Globus pallidus (tissue), 1 donor: ENCODE results near the gene MRPL50.
"Not testable (repeated sequence)": the region's sequence is repeated elsewhere in the genome, so short reads cannot be mapped to it uniquely, and the experiment has no call there.

Source experiments
- DNase-seq: peaks from one replicate; pipeline ENCODE4 v3.0.0-alpha.2; 2015; ENCODE audit warnings: low spot score

The MRPL50 gene

DNA sequence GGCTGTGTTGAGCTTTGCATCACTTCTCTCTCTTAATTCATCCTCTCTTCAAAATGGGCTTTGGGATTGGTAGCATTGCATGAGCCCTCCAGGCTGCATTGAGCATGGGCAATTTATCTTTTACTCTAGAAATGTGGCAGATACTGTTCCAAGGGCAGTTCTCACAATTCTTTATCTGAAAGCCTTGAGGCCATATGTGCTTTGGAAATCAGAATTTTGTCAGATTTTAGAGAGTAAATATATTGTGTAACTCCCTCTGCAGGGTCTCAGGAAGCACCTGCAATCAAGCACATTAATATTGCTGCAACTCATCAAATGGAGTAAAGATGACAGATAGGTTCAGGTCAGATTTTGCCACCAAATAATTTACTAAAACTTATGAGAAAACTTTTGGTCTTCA is 19.6 kb upstream of the MRPL50 start:
- no peak for DNase-seq

DNA sequence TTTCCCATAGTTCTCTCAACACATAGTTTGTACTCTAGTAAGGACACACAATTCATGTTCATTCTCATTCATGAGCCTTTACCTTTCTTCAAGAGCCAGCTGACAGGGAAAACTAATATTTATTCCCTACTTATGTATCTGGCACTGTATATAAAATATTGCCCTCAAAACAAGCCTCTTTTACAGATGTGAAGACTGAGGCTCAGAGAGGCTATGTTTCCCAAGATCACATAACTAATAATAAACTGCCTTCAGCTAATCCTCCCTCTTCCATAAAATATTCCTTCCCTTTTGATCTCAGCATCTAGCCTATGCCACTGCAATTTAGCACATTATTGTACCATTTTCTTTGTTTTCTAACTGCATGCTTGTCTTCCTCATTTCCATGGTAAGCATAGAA is 19.0 kb upstream of the MRPL50 start:
- no peak for DNase-seq

DNA sequence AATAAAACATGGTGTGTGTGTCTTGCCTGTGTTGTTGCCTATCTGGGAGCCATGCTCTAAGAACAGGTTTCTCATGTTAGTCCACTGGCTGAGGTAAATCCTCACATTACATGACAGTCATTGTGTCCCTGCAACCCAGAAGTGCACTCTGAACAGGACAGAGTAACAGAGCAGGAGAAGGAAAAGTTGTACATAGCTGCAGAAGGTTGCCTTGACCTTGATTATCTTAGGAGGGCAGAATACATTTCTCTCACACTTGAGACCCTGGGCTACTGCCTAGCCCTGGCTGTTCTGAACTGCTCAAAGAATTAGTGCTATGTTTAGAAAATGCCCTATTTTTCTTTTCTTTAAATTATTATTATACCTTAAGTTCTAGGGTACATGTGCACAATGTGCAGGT is 17.2 kb upstream of the MRPL50 start:
- no peak for DNase-seq

DNA sequence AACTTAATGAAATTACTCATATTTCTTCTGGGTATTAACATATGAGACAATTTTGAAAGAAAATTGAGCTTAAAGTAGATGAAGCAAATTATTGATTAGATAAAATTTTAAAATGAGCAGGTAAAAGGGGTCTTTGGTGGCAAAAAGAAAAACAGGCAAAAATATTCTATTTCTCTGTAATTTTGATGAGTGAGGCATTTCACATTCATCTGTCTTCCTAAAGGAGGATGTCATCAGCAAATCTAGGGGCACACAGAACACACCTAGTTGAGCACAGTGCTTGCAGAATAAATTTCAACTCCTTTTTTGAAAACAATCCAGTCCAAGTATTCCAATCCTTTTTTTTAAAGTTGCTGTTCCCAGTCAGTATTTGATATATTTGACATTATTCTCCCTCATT is 16.4 kb upstream of the MRPL50 start:
- DNase-seq = no peak

DNA sequence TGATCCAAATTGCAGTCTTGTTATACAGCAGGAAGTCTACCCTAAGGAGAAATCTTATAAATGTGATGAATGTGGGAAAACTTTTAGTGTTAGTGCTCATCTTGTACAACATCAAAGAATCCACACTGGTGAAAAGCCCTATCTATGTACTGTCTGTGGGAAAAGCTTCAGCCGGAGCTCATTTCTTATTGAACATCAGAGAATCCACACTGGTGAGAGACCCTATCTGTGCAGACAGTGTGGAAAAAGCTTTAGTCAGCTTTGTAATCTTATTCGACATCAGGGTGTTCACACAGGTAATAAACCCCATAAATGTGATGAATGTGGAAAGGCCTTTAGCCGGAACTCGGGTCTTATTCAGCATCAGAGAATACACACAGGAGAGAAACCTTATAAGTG is 10.7 kb upstream of the MRPL50 start:
- DNase-seq = no peak

DNA sequence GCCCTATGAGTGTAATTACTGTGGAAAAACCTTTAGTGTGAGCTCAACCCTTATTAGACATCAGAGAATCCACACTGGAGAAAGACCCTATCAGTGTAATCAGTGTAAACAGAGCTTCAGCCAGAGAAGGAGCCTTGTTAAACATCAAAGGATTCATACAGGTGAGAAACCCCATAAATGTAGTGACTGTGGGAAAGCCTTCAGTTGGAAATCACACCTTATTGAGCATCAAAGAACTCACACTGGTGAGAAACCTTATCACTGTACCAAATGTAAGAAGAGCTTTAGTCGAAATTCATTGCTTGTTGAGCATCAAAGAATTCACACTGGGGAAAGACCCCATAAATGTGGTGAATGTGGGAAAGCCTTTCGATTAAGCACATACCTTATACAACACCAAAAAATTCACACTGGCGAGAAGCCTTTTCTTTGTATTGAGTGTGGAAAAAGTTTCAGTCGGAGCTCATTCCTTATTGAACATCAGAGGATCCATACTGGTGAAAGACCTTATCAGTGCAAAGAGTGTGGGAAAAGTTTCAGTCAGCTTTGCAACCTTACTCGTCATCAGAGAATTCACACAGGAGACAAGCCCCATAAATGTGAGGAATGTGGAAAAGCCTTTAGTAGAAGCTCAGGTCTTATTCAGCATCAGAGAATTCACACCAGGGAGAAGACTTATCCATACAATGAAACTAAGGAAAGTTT is 10.1 kb upstream of the MRPL50 start:
- no peak for DNase-seq

DNA sequence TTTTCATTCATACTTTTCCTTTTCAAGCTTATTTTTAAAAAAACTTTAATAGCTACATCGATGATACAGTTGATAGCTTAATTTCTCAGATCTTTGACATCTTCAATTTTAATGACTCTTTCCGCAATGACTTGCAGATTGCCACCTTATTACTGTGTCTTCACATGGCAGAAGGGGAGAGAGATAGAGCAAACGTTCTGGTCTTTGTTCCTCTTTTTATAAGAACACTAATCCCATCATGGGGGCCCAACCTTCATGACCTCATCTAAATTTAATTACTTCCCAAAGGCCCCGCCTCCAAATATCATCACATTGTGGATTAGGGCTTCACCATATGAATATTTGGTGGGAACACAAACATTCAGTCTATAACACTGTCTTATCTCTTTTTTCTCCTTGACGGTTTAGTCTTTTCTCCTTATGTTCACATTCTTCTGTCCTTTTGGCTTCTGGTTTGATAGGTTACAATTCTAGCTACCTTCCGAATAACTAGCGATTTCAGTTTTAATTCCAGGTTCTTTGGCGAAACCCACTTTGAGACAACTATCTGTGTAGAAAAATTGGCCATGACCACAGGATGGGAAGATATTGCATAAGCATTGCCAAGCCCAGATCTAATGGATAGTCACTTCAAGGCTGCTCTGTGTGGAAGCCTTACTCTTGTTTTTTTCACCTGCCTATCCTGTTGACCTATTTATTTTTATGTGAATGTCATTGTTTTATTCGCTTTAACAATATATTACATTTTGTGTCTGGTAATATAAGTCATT is 5.3 kb upstream of the MRPL50 start:
- no peak for DNase-seq

DNA sequence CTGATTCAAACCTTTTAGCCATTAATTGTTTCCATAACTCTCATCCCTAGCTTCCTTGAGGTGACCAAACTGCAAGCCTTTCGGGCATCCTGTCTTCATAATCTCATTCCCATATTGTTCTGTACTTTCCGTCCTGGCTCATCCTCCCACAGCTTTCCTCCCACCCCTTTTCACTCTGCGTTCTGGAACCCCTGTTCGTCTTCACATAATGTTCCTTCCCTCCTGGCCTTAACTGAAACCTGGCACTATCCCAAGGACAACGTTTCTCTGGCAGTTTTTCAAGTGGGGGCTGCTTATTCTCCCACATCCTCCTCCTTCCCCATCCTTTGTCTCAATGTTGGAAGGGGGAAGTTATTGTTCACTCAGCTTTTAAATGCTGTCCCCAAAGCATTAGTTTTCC is 1.7 kb upstream of the MRPL50 start:
- no peak for DNase-seq

DNA sequence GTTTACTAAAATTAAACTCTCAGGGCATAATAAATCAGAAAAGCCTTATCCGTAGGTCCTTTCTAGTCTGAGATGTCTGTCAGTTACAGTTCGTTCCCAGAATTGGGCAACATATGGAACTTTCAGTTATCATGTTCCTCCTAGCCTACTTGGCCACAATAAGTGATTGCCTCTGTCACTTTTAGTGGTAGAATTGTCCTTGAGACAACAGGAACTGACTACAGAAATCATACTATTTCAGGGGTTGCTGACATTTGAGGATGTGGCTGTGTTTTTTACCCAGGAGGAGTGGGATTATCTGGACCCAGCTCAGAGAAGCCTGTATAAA is 1.2 kb upstream of the MRPL50 start:
- no peak for DNase-seq

DNA sequence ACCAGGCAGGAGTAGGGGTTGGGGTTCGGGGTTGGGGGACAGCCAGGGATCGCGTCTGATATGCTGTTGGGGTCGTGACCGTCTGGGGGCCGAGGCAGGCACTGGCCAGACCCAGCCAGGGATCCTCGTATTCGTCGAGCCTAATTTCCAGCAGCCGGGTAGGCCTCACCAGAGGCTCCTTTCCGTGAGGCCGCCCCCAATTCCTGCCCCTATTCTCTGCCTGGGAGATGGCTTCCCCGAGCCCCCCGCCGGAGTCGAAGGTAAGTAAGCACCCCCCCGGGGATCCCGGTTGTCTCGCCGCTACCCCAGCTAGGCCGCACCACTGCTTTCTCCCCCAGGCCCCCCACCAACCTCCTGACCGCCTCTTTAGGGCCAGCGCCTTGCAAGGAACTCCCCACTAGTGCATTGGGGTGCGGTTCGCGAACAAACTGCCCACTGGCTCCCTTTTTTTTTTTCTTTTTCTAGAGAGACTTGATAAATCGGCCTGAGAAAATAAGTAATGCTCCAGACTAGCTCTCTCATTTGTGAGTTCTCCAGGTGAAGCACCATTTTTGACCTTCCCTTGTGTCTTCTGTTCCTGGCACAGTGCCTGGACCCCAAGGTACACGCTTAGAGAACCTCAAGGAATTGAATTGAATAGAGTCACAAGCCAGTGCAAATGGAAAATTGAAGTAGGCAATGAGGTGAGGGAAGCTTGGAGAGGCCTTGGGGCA is 668 bp upstream of the MRPL50 start:
- no peak for DNase-seq

DNA sequence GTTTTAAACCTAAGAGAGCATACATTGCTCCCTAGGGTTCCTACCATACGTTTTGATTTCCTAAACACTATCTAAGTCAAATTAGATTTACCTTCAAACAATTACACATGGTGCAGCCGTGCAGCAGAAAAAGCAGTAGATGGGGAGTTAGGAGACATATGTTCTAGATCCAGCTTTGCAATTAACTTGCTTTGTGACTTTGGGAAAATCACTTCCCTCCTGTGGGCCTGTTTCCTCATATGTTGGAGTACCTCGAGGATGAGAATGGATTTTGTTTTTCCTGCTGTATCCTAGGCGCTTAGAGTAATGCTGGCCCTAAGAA is 711 bp downstream of the MRPL50 start:
- no peak for DNase-seq

DNA sequence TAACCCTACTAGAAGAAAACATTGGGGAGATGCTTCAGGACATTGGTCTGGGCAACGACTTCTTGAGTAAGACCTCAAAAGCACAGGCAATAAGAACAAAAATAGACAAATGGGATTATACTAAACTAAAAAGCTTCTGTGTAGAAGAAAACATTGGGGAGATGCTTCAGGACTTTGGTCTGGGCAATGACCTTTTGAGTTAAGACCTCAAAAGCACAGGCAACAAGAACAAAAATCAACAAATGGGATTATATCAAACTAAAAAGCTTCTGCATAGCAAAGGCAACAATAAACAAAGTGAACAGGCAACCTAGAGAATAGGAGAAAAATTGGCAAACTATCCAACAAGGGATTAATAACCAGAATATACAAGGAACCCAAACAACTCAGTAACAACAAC is 3.7 kb downstream of the MRPL50 start:
- no peak for DNase-seq

DNA sequence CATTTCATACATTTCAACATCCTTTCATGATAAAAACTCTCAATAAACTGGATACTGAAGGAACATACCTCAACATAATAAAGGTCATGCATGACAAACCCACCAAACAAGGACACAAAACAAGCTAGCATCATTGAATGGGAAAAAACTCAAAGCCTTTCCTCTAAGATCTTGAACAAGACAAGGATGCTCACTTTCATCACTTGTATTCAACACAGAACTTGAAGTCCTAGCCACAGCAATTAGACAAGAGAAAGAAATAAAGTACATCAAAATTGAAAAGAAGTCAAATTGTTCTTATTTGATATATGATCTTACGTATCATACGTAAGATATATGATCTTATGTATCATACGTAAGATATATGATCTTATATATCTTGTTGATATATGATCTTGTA is 5.3 kb downstream of the MRPL50 start:
- no peak for DNase-seq

DNA sequence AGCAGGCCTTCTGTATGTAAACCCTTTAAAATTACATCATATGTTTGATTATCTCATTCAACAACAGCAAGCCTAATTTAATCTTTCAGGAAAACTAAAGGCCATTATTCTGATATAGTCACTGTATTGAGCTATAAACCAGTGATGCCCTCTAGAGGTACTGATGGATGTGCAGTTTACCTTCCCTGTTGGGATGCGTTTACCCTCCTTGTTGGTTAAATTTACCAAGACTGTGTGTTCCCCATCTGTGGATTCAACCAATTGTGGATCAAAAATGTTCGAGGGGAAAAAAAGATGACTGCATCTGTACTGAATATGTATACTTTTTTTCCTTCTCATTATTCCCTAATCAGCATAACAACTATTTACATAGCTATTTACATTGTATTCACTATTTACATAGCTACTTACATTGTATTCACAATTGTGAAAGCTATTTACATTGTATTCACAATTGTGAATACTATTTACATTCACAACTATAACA is 9.9 kb downstream of the MRPL50 start:
- DNase-seq = peak; percentile 48

DNA sequence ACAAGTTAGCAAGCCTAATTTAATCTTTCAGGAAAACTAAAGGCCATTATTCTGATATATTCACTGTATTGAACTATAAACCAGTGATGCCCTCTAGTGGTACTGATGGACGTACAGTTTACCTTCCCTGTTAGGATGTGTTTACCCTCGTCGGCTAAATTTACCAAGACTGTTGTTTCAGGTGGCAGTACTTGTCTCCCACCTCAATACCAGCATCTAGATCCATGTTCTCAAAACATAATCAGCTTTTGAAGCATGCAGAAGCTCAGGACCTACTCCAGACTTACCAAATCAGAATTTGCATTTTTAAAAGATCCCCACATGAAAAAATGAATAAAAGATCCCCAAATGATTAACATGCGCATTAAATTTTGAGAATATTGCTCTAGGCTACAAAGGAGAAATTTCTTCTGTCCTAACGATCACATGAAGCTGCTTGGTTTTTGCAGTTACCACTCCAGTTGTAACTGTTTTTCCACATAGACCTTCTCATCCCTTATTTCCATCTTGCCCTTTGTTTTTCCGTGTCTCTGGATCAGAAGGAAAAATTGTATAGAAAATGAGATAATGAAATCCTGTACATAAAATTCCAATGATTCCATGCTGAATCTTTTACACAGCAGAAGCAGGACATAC is 10.4 kb downstream of the MRPL50 start:
- DNase-seq = peak; percentile 73

DNA sequence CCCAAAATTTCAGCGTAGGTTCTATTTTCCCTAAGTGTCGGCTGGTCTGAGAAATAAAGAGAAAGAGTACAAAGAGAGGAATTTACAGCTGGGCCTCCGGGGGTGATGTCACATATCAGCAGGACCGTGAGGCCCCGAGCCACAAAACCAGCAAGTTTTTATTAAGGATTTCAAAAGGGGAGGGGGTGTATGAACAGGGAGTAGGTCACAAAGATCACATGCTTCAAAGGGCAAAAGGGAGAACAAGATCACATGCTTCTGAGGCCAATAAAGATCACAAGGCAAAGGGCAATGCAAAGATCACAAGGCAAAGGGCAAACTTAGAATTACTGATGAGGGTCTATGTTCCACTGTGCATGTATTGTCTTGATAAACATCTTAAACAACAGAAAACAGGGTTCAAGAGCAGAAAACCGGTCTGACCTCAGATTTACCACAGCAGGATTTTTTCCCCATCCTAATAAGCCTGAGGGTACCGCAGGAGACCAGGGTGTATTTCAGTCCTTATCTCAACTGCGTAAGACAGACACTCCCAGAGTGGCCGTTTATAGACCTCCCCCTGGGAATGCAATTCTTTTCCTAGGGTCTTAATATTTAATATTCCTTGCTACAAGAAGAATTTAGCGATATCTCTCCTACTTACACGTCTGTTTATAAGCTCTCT is 13.4 kb downstream of the MRPL50 start, which contains the start of gene BAAT:
Gene BAAT (minus strand): TSS at position 134 of the 664 bp plus-strand sequence. CDS start 13,602 bp downstream, outside the sequence.
- DNase-seq = not testable (repeated sequence)

DNA sequence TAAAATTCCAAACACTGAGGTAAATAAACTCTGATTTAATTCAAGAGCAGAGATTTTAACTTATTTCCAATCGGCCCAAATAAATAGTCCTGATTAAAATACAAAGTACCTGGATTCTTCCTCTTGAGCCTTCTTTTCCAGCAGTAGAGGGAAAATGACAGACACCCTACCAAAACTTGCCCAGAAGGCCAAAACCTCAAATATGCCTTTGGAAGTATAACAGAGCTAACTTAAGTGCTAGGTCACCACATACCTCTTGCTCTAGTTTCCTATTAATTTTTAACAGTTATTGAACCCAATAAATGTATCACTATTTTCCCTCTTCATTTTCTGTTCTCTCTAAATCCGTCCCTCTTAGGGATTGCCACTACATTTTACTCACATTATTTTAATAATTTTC is 15.1 kb downstream of the MRPL50 start:
- no peak for DNase-seq

DNA sequence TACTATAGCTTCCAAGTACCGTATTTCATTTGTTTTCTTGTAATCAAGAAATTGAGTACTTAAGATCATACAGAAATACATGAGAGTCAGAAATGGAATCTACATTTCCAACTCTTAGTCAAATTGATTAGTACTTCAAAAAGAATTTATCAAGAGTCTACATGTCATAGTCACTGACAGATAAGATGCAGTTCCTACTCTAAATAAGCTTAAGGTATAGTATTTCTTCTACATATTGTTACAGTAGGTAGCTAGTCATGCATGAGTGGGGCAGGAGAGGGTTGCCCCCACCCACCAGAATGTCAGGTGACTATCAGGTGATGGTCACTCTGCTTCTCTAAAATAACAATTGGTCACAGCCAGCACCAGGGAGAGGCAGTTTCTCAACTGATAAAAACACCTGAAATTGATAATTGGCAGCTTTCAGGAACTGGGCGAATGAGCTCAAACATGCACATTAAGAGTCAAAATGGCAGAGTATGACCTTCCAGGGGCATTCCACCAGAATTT is 16.5 kb downstream of the MRPL50 start:
- DNase-seq = no peak

DNA sequence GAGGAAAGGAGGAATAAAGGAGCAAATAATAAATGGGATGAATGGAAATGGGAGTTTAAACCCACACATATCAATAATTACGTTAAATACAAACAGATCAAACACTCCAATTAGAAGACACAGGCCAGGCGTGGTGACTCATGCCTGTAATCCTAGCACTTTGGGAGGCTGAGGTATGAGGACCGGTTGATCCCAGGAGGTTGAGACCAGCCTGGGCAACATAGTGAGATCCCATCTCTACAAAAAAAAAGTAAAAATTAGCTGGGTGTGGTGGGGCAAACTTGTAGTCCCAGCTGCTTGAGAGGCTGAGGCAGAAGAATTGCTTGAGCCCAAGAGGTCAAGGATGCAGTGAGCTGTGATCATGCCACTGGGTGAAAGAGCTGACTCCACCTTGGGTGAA is 17.3 kb downstream of the MRPL50 start:
- no peak for DNase-seq

DNA sequence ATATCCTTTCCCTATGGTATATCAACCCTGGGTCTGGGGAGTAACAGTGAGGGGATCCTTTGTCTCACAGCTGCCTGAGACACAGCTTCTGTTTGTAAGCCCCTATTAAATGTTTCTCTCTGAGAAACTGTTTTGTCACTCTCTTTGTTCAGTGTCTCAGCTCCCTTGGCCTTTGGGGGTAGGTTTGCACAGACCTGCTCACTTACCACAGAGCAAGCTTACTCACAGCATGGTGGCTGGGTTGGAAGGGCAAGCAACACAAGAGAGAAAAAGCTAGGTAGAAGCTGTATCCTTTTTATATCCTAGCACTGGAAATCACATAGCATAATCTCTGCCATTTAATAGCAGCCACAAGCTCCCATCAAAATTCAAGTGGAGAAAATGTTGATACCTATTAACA is 18.1 kb downstream of the MRPL50 start:
- no peak for DNase-seq

DNA sequence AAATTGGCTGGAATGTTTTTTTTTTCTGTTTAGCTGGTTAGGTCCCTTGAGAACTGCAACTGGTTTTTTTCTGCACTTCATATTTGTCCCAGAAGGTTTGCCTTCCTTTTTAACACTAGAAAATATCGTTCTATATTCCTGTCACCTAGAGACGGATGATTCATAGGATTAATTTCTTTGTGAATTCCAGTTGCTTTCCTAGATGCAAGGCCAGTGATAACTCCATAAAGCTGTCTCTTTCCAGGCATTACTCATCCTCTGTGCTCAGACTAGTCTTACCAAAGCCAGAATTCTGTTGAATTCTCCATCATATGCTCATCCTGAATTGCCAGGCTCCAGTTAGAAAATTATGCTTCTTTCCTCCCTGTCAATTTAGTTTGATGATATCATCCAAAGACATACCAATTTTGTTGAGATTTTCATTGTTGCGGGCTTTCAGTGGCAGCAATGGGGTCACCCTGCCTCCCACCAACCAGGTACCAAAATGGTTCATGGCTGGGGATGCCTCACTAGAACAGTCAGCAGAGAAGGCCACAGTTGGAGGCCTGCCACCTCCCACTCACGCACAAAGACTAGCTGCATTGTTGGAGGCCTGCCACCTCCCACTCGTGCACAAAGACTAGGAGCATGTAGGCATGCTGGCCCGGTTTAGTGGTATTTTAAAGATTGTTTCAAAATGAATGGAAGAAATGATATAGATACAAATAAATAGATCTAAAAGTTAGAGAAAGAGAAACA is 22.1 kb downstream of the MRPL50 start:
- DNase-seq = no peak
